Measurements from ENCODE around the gene SYDE1.

DNA sequence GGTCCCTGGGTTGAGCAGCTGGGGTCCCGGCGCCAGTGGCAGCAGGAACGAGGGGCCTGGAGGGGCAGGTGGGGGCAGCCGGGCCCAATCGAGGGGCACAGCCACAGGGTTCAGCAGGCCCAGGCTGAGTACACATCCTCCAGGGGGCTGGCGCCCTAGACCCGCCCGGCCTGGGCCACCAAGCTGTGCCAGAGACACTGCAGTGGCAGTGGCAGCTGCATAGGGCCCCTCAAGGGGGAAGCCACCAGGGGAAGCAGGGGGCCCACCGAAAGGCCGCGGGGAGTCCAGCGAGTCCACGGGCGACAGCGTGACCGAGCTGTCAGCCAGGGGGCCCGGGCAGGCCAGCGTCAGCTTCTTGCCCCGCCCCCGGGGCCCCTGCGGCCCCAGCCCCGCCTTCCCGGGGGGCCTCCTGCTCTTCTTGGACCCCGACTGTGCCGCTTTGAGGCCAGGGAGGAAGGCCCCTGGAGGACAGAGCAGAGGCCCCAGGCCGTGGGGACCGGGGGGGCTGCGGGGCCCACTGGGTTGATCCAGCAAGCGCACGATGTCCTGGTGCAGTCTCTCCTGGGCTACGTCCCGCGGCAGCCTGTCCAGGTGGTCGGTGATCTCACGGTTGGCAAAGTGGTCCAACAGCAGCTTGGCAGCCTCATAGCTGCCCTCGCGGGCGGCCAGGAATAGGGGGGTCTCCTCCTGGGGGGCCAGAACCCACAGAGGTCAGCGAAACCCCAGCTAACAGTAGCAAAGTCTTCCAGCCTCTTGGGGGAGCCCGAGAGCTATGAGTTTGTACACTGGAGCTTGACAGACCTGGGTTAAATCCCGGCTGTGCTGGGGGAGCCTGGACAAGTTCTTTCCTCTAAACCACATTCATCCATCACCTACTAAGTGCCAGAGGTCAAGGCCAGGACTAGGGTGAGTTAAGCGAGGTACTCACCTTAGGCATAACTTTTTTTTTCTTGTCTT lies 54.1 kb downstream of the SYDE1 start:
- TF ChIP-seq EZH2 (IDR thresholded peaks at IDR 0.05; ENCODE audit: borderline replicate concordance, low read depth, low read length, severe bottlenecking), result no peak
- TF ChIP-seq, protein P1, sequence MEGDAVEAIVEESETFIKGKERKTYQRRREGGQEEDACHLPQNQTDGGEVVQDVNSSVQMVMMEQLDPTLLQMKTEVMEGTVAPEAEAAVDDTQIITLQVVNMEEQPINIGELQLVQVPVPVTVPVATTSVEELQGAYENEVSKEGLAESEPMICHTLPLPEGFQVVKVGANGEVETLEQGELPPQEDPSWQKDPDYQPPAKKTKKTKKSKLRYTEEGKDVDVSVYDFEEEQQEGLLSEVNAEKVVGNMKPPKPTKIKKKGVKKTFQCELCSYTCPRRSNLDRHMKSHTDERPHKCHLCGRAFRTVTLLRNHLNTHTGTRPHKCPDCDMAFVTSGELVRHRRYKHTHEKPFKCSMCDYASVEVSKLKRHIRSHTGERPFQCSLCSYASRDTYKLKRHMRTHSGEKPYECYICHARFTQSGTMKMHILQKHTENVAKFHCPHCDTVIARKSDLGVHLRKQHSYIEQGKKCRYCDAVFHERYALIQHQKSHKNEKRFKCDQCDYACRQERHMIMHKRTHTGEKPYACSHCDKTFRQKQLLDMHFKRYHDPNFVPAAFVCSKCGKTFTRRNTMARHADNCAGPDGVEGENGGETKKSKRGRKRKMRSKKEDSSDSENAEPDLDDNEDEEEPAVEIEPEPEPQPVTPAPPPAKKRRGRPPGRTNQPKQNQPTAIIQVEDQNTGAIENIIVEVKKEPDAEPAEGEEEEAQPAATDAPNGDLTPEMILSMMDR (IDR thresholded peaks at IDR 0.05; ENCODE audit: borderline replicate concordance, extremely low read depth, low read length, poor library complexity, severe bottlenecking), result peak; percentile 51

All from DND-41 (cell line).